Forelimb muscle (tissue), 1 donor: ENCODE data around the gene NID2. TPM values are rescaled to one million over a fixed set of nuclear protein-coding genes. Genes with fewer than 3 reads are reported as not detected.

Experiments used
- DNase-seq: peaks from one replicate; pipeline ENCODE4 v3.0.0-alpha.2; 2013; ENCODE audit warnings: low read depth
- polyA plus RNA-seq: library from polyadenylated mRNA; unstranded; fragments of 120-200 nt; gene quantifications from one replicate; pipeline ENCODE4 v1.2.1, GENCODE V29; 2013; ENCODE audit not compliant: insufficient read length

NID2 gene
- polyA plus RNA-seq, 1 donor, result 71.7 TPM

GRCh38 chr14:51959928-51960327 is 108.9 kb downstream of the NID2 start:
- no peak for DNase-seq

- no peak for DNase-seq
Observed at GRCh38 chr14:51957950-51958349, 110.9 kb downstream of the NID2 start.

Other genes with a start within 250 kb of the NID2 start
- 41.1 TPM for gene GNG2, start 208.4 kb downstream of the NID2 start, polyA plus RNA-seq
- gene RTRAF, start 79.5 kb downstream of the NID2 start, polyA plus RNA-seq, result 209 TPM
- 0.18 TPM for gene PTGDR, start 198.6 kb upstream of the NID2 start, polyA plus RNA-seq
- gene PTGER2, start 245.3 kb upstream of the NID2 start, polyA plus RNA-seq, result 0.72 TPM